Inferior parietal cortex (tissue), 1 donor: ENCODE data around the gene SGK2.
A peak's percentile ranks its signal among the peaks of the same experiment; 100 is the strongest.

ENCODE experiments used
- DNase-seq: peaks from one replicate; pipeline ENCODE4 v3.0.0-alpha.2; 2016; ENCODE audit errors: extremely low spot score

Gene SGK2

GRCh38 chr20:43558412-43559146, at the start of gene SGK2:
Gene SGK2 (plus strand): TSS chr20:43559027. CDS start chr20:43566496, 7,469 bp downstream.
- peak; percentile 9 for DNase-seq

DNA sequence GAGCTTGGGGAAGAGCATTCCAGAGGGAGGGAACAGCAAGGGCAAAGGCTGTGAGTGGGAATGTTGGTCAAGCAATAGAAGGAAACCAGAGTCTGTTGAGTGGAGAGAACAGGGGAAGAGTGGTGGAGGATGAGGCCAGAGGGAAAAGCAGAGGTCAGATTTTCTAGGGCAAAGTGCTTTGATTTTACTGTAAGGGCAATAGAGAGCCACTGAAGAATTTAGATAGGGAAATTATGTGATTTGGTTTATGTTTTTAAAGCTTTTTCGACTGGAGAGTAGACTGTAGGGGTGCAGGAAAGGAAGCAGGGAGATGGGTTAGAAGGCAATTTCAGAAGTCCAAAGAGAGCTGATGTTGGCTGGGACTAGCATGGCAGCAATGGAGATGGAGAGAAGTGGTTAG, 46.9 kb upstream of the SGK2 start:
- no peak for DNase-seq

DNA sequence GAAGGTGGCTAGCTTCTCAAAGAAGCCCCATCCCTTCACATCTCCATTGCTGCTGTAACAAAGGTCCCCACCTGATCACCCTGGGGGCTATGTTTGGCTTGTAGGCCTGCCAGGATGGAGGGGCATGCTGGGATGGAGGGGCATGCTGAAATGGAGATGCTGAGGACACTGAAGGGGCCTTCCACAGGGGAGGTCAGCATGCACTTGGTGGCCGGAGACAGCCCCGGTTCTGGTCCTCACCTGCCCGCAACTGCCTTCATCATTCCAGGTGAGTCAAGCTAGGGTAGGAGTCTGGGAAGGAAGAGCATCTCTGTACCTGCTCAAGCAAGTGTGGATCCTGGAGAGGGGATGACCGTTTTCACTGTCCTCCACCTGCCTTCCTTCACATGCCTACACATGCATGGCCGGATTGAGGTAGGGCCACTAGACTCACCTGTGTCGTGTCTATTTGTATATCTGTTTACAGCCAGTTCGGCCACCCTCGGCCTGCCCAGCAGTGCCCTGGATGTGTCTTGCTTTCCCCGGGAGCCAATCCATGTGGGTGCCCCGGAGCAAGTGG, 45.4 kb upstream of the SGK2 start:
- no peak for DNase-seq

DNA sequence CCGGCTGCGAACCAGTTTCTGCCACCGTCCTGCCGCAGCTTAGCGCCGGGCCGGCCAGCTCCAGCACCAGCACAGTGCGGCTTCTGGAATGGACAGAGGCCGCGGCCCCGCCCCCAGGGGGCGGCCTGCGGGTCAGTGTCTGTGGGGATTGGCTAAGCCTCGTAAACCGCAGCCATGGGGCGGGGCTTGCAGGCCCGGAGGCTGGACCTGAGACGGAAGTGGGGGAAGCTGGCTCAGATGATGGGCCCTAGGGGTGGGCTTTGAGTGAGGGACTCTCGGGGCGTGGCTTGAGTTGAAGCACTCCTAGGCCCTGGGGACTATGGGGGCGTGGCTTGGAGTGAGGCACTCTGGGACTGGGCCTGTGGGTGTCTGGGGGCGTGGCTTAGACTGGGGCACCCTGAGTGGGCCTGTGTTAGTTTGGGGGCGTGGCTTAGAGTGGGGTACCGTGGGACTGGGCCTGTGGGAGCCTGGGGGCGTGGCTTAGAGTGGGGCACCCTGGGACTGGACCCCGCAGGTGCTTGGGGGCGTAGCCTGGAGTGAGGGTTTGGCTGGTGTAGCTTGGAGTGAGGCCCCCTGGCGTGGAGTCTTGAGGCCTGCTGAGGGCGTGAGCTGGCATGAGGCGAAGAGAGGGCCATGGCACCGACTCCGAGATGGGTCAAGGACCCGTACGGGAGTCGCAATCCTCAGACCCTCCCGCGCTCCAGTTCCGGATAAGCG, 44.7 kb upstream of the SGK2 start:
- DNase-seq, result peak; percentile 90

GRCh38 chr20:43514648-43514999, 44.2 kb upstream of the SGK2 start:
- DNase-seq, result no peak

DNA sequence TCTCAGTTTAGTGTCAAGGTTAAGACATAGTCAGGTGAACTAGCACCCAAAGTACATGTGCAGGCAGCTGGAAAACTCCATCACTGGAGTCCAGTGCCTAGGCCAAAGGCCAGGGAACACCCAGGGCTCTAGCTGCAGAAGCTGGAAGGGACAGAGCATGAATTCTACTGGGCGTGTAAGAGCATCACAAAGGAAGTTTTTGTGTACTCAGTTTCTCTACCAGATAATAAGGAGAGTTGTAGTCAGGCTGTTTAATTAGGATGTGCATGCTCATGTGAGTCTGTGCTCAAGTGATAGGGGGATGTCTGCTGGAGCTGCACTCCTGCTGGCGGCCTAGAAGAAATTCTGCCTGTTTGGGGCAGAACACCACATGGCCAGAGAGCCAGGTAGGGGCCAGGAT, 43.2 kb upstream of the SGK2 start:
- DNase-seq, result no peak

DNA sequence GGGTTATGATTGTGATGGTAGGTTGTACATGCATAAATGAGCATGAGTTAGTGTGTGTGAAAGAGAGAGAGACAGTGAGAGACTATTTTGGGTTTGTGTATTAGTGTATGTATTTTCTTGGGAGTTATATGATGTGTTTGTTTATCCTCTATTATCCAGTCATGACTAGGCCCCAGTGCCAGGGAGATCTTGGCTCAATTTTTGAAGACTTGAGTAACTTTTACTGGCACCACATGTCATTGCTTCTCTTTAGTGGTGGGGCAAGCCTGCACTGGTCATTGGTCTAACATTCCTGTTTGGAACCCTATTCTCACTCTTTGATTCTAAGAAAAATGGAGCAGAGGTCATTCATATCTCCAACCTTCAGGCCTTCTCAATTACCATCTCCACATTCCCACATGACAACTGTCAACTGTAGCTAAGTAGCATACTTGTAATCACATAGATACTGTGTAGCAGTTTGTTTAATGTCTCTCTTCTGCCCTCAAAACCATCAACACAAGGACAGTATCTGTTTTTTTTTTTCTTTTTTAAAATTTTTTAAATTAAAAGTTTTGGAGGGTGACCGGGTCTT, 42.5 kb upstream of the SGK2 start:
- no peak for DNase-seq

GRCh38 chr20:43520074-43520630, 38.7 kb upstream of the SGK2 start:
- DNase-seq, result no peak

- DNase-seq, result peak; percentile 40
Measured at GRCh38 chr20:43525021-43525420, 33.8 kb upstream of the SGK2 start.

- DNase-seq, result no peak
Measured at GRCh38 chr20:43528258-43528875, 30.5 kb upstream of the SGK2 start.

- DNase-seq, result no peak
Measured at GRCh38 chr20:43529051-43529450, 29.8 kb upstream of the SGK2 start.

DNA sequence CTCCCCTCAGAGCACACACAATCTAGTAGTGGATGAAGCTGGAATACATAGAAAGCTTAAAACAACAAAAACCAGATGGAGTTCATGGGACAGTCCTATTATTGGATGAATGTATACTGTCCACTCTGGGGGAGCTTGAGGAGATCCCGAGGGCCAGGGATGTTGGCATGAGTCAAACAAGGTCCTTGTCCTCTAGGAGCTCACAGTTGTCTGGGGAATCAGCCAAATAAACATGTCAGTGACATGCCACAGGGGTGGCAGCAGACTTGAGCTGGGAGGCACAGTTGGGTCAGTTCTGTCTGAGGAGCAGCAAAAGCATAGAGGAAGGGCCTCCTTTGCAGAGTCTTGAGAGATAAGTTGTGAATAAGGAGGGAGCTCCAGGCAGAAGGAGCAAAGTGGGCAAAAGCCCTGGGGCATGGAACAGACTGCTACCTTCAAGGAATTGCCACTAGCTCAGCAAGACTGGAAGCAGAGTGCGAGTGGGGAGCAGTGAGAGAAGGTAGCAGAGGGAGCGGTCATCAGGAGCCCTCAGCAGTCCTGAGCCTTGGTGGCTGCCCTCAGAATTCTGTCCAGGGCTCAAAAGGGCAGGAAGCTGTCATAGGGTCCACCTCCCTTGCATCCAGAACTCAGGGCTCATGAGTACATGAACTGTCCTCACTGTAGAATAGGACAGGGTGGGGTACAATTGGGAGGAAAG, 29.2 kb upstream of the SGK2 start:
- DNase-seq, result no peak

GRCh38 chr20:43530321-43531090, 28.3 kb upstream of the SGK2 start:
- DNase-seq, result no peak

- no peak for DNase-seq
Measured at GRCh38 chr20:43531091-43531443, 27.8 kb upstream of the SGK2 start.

DNA sequence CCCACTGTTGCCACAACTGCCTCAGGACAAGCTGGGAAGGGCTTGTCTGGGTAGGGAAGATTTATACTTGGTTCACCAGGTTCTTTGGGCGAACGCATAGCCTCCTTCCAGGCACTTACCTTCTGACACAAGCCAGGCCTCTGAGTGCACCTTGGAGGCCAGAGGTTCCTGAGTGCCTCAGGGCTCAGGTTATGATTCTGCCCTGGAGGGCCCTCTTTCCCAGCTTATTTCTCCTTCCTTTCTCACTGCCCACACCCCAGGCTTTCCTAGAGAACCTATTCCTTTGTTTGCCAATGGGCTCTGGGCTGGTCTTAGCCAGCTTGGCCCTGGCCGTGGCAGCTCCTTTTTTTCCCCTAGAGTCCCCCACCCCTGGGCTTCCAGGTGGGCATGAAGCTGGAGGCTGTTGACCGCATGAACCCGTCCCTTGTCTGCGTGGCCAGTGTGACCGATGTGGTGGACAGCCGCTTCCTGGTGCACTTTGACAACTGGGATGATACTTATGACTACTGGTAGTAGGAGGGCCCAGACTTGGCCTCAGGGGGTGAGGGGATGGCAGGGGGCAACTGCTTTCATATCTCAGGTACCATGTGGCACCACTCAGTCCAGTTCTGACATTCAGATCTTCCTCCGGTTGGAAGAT, 26.3 kb upstream of the SGK2 start:
- DNase-seq, result no peak

DNA sequence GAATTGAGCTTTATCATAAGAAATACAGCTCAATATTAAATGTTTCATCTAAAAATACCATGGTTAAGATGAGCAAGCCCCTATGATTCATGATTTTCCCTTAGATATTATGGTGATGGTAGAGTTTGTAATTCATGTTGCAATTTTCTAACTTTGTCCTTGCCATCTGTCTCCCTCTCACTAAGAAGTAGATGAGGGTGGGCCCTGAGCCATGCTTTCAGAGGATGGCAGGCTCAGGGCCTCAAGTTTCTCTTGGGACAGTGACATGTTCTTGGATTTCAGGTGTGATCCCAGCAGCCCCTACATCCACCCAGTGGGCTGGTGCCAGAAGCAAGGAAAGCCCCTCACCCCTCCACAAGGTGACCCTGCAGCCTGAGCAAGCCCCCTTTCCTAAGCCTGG, 25.8 kb upstream of the SGK2 start:
- DNase-seq, result no peak

DNA sequence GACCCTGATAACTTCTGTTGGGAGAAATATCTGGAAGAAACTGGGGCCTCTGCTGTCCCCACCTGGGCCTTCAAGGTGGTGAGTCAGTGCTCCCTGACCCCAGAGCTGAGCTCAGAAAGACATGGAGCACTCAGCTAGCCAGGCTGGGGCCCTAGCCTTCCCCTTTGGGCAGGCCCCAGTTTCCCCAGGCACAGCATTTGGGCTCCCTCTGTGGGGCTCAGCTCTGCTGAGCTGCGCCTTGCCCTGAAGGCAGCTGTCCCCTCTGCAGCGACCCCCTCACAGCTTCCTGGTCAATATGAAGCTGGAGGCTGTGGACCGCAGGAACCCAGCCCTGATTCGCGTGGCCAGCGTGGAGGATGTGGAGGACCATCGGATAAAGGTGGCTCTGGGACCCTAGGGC, 24.8 kb upstream of the SGK2 start:
- DNase-seq, result no peak

DNA sequence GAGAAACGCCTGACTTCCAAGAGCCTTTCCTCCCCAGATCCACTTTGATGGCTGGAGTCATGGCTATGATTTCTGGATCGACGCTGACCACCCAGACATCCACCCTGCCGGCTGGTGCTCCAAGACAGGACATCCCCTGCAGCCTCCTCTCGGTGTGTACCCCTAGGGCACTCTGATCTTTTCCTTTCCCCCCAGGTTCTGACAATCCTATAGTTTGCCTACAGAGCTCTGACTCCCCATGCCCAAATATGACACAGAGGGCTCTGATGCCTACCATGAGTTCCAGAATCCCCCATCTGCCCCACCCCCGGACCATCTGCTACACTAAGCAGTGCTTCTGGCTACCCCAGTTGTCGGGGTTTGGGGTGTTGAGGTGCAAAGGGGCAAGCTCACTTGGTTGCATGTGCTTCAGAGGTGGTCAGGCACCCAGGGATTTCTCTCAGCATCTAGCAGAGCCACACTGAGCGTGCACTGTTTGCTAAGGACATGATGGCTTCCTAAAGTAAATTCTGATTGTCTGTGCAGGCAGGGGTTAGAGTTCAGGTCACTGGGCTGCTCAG, 24.0 kb upstream of the SGK2 start:
- DNase-seq, result no peak

GRCh38 chr20:43535370-43536004, 23.3 kb upstream of the SGK2 start:
- DNase-seq, result no peak
